Right lobe of liver (tissue), 4 donors: ENCODE data around the gene PTPRT.

ENCODE experiments used
- POLR2A ChIP-seq: fragments of 450-650 bp; IDR thresholded peaks from one replicate; pipeline ENCODE4 v1.6.1; 2017; ENCODE audit warnings: antibody characterized with exemption, mild to moderate bottlenecking
- TF ChIP-seq, protein P1 (sequence below), 4 donors: fragments of 200-600 bp in 3 of 4; fragments of 450-650 bp in 1 of 4; IDR thresholded peaks; one replicate each; pipeline versions ENCODE4 v1.5.1 to v1.8.0; 2016 to 2022; ENCODE audit warnings: antibody characterized with exemption in 4 of 4, mild to moderate bottlenecking in 2 of 4
- donor health status: DM: no; HTN: no; CAD: no.
- donor health status: DM: no; HTN: no; CAD: no.
- donor health status: DM: no; HTN: yes; CAD: no.

DNA sequence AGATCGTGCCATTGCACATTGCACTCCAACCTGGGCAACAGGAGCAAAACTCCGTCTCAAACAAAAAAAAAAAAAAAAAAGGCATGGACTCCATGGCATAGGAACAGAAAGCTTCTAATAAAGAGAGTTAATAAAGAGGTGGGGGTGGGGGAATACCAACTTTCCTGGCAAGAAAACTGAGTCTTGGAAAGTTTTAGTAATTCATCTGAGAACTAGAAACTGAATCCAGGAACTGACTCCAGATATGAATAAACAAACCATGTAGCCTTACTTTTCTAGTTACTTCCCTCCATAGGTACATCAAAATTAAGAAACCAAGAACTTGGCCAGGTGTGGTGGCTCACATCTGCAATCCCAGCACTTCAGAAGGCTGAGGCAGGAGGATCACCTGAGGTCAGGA lies 38.5 kb downstream of the PTPRT start:
- TF ChIP-seq POLR2A, result no peak
- TF ChIP-seq, protein P1, sequence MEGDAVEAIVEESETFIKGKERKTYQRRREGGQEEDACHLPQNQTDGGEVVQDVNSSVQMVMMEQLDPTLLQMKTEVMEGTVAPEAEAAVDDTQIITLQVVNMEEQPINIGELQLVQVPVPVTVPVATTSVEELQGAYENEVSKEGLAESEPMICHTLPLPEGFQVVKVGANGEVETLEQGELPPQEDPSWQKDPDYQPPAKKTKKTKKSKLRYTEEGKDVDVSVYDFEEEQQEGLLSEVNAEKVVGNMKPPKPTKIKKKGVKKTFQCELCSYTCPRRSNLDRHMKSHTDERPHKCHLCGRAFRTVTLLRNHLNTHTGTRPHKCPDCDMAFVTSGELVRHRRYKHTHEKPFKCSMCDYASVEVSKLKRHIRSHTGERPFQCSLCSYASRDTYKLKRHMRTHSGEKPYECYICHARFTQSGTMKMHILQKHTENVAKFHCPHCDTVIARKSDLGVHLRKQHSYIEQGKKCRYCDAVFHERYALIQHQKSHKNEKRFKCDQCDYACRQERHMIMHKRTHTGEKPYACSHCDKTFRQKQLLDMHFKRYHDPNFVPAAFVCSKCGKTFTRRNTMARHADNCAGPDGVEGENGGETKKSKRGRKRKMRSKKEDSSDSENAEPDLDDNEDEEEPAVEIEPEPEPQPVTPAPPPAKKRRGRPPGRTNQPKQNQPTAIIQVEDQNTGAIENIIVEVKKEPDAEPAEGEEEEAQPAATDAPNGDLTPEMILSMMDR (IDR thresholded peaks at IDR 0.05), result no peak
